Lower leg skin (tissue), 4 donors: Measurements from ENCODE around the gene UBE2E2. TPM values are rescaled to one million over a fixed set of nuclear protein-coding genes. Genes with fewer than 3 reads are reported as not detected.

ENCODE experiments used
- DNase-seq, 2 donors: peaks; one replicate each; pipeline ENCODE4 v3.0.0-alpha.2; 2019; ENCODE audit warnings: low spot score in 2 of 2
- H3K4me3 ChIP-seq: fragments of 200-600 bp; sonication (generic); 2 replicates; pipeline ENCODE4 v1.5.1; 2017; ENCODE audit warnings: mild to moderate bottlenecking, low read depth; ENCODE audit not compliant: poor library complexity, severe bottlenecking
- CTCF ChIP-seq, 3 donors: fragments of 450-650 bp; IDR thresholded peaks; one replicate each; pipeline ENCODE4 v1.5.1; 2016; ENCODE audit warnings: antibody characterized with exemption in 3 of 3, mild to moderate bottlenecking in 3 of 3, moderate library complexity in 2 of 3
- POLR2A ChIP-seq, 2 donors: fragments of 450-650 bp; IDR thresholded peaks; one replicate each; pipeline ENCODE4 v1.6.1; 2016 to 2017; ENCODE audit warnings: antibody characterized with exemption in 2 of 2, mild to moderate bottlenecking in 1 of 2, moderate library complexity in 1 of 2
- WGBS, 2 donors: methylation state at CpG; one replicate each; pipeline ENCODE4 v1.1.5; 2018; 5-methylcytosine and 5-hydroxymethylcytosine counted together
- intact Hi-C: fragments of 100-400 bp; cut with DNase I; formaldehyde crosslinking; loops from one replicate; pipeline ENCODE4 v1.15.0; 2023; ENCODE audit warnings: low total_unique reads
- total RNA-seq, 4 donors: library from RNA; depleted of rRNA; stranded (reverse); fragments of >200 nt; gene quantifications; one replicate each; pipeline ENCODE4 v1.1.0, GENCODE V29; 2016

The UBE2E2 gene
- total RNA-seq, 4 donors from 2014 or later, result 20.0 to 54.7 (median 33.3) TPM

- DNase-seq, result no peak
- TF ChIP-seq CTCF (IDR thresholded peaks at IDR 0.05), result no peak
- no peak for TF ChIP-seq POLR2A (IDR thresholded peaks at IDR 0.05)
- intact Hi-C loops, result no loop called here
- H3K4me3 ChIP-seq, result no peak overlapping the region
- WGBS, 2 donors, result 79 to 87% methylated on average over 3 of the region's 3 CpGs
Measured at GRCh38 chr3:23376516-23377248, 173.6 kb downstream of the UBE2E2 start.

GRCh38 chr3:23377928-23378672, 175.0 kb downstream of the UBE2E2 start:
- H3K4me3 ChIP-seq, result no peak overlapping the region
- TF ChIP-seq POLR2A (IDR thresholded peaks at IDR 0.05) (no peak), CTCF (IDR thresholded peaks at IDR 0.05) (no peak)
- intact Hi-C loops, result no loop called here
- DNase-seq, result no peak
- WGBS, 2 donors, result 86 to 95% methylated on average over 1 of the region's 1 CpG

- DNase-seq, result no peak
- 74 to 87% methylated on average over 3 of the region's 3 CpGs for WGBS, 2 donors
- TF ChIP-seq CTCF (IDR thresholded peaks at IDR 0.05) (no peak), POLR2A (IDR thresholded peaks at IDR 0.05) (no peak)
- intact Hi-C loops, result no loop called here
- no peak overlapping the region for H3K4me3 ChIP-seq
Measured at GRCh38 chr3:23383875-23384274, 180.7 kb downstream of the UBE2E2 start.

GRCh38 chr3:23385327-23385726, 182.2 kb downstream of the UBE2E2 start:
- no peak overlapping the region for H3K4me3 ChIP-seq
- TF ChIP-seq CTCF (IDR thresholded peaks at IDR 0.05), result no peak
- TF ChIP-seq POLR2A (IDR thresholded peaks at IDR 0.05), result no peak
- 67% methylated on average over 1 of the region's 1 CpG for WGBS, 2 donors
- DNase-seq, result no peak
- intact Hi-C loops, result no loop called here

GRCh38 chr3:23387286-23387918, 184.3 kb downstream of the UBE2E2 start:
- TF ChIP-seq CTCF (IDR thresholded peaks at IDR 0.05) (no peak), POLR2A (IDR thresholded peaks at IDR 0.05) (no peak)
- H3K4me3 ChIP-seq, result no peak overlapping the region
- intact Hi-C loops, result no loop called here
- 80 to 86% methylated on average over 3 of the region's 3 CpGs for WGBS, 2 donors
- DNase-seq, result no peak
